ENCODE results near the gene XG.
"Not testable (repeated sequence)": the region's sequence is repeated elsewhere in the genome, so short reads cannot be mapped to it uniquely, and the experiment has no call there.

Gene XG

GRCh38 chrX:2801223-2801622 is 49.4 kb downstream of the XG start:
- TF ChIP-seq CTCF (IDR thresholded peaks at IDR 0.05; ENCODE audit: low read depth, low read length): no peak
- no peak overlapping the region for H3K4me3 ChIP-seq (ENCODE audit: low read depth, low read length)

- H3K4me3 ChIP-seq (ENCODE audit: low read depth, low read length): not testable (repeated sequence)
Observed at GRCh38 chrX:2802376-2803090, 50.7 kb downstream of the XG start.

- H3K4me3 ChIP-seq (ENCODE audit: low read depth, low read length): not testable (repeated sequence)
Observed at GRCh38 chrX:2803486-2803885, 51.6 kb downstream of the XG start.

- H3K4me3 ChIP-seq (ENCODE audit: low read depth, low read length): not testable (repeated sequence)
Observed at GRCh38 chrX:2804106-2804843, 52.4 kb downstream of the XG start.

- not testable (repeated sequence) for H3K4me3 ChIP-seq (ENCODE audit: low read depth, low read length)
Observed at GRCh38 chrX:2804858-2805257, 53.0 kb downstream of the XG start.

- no peak for TF ChIP-seq CTCF (IDR thresholded peaks at IDR 0.05; ENCODE audit: low read depth, low read length)
- H3K4me3 ChIP-seq (ENCODE audit: low read depth, low read length): no peak overlapping the region
Observed at GRCh38 chrX:2811271-2811670, 59.4 kb downstream of the XG start.

GRCh38 chrX:2812161-2812907 is 60.5 kb downstream of the XG start:
- H3K4me3 ChIP-seq (ENCODE audit: low read depth, low read length): not testable (repeated sequence)
- TF ChIP-seq CTCF (IDR thresholded peaks at IDR 0.05; ENCODE audit: low read depth, low read length): peak; percentile 57

- no peak overlapping the region for H3K4me3 ChIP-seq (ENCODE audit: low read depth, low read length)
- no peak for TF ChIP-seq CTCF (IDR thresholded peaks at IDR 0.05; ENCODE audit: low read depth, low read length)
Observed at GRCh38 chrX:2817036-2817435, 65.2 kb downstream of the XG start.

- no peak overlapping the region for H3K4me3 ChIP-seq (ENCODE audit: low read depth, low read length)
- peak; percentile 7; the same call in 1 of the 2 replicates for TF ChIP-seq CTCF (IDR thresholded peaks at IDR 0.05; ENCODE audit: low read depth, low read length)
Observed at GRCh38 chrX:2819345-2820135, 67.7 kb downstream of the XG start.
